Stimulated activated CD4-positive, alpha-beta T cell treated with anti-CD3 and anti-CD28 coated beads, TNF-alpha, amount 100 ng/mL, for 48 hours (primary cell): ENCODE measurements around the gene GPR152.
A peak's percentile ranks its signal among the peaks of the same experiment; 100 is the strongest.

Experiments
- DNase-seq, 3 donors: peaks; one replicate each; pipeline ENCODE4 v3.0.0-alpha.2; 2020; ENCODE audit warnings: low read depth in 3 of 3

Gene GPR152

GRCh38 chr11:67440229-67441097 lies 12.1 kb downstream of the GPR152 start:
- no peak for DNase-seq

- no peak for DNase-seq
These were observed 13.0 kb downstream of the GPR152 start for GRCh38 chr11:67439321-67440228.

GRCh38 chr11:67438158-67438902 lies 14.2 kb downstream of the GPR152 start:
- peak; percentile 64 to 87 (median 80) for DNase-seq

- no peak for DNase-seq
These were observed 14.7 kb downstream of the GPR152 start for GRCh38 chr11:67437809-67438157.

GRCh38 chr11:67437082-67437808 lies 15.3 kb downstream of the GPR152 start, which contains the start of gene PTPRCAP:
Gene PTPRCAP (minus strand): TSS chr11:67437682. CDS start chr11:67437619, 63 bp downstream.
- peak in 1 of 3 donors; percentile 40 for DNase-seq

GRCh38 chr11:67436459-67437081 lies 16.0 kb downstream of the GPR152 start:
- peak; percentile 64 to 80 (median 67) for DNase-seq

- no peak for DNase-seq
These were observed 16.6 kb downstream of the GPR152 start for GRCh38 chr11:67435727-67436458.

- DNase-seq, result no peak
These were observed 17.4 kb downstream of the GPR152 start for GRCh38 chr11:67435031-67435726.

- DNase-seq, result no peak
These were observed 18.1 kb downstream of the GPR152 start for GRCh38 chr11:67434395-67434881.

- DNase-seq, result no peak
These were observed 18.8 kb downstream of the GPR152 start for GRCh38 chr11:67433536-67434394.

GRCh38 chr11:67432655-67433349 lies 19.7 kb downstream of the GPR152 start:
- no peak for DNase-seq

GRCh38 chr11:67431346-67432249 lies 20.9 kb downstream of the GPR152 start:
- no peak for DNase-seq

- DNase-seq, result no peak
These were observed 22.8 kb downstream of the GPR152 start for GRCh38 chr11:67429722-67430121.

GRCh38 chr11:67429038-67429668 lies 23.4 kb downstream of the GPR152 start:
- DNase-seq, result no peak

GRCh38 chr11:67428052-67429001 lies 24.2 kb downstream of the GPR152 start, which contains the start of gene RPS6KB2:
Gene RPS6KB2 (plus strand): TSS chr11:67428494. CDS start chr11:67428546, 52 bp downstream.
- peak; percentile 96 to 100 (median 99) for DNase-seq
